Mesothelial cell of epicardium (in vitro differentiated cells): ENCODE data around the gene STAP1. TPM values are rescaled to one million over a fixed set of nuclear protein-coding genes. Genes with fewer than 3 reads are reported as not detected.
"Not testable (repeated sequence)": the region's sequence is repeated elsewhere in the genome, so short reads cannot be mapped to it uniquely, and the experiment has no call there.

Experiments
- DNase-seq, 2 experiments: peaks; one replicate each; pipeline ENCODE4 v3.0.0; 2021; ENCODE audit warnings: low spot score in 2 of 2; ENCODE audit not compliant: unreplicated experiment in 2 of 2
- H3K27ac Mint-ChIP-seq: 2 replicates; pipeline ENCODE4 v1.8.0; 2021; ENCODE audit warnings: mixed read lengths
- H3K27me3 Mint-ChIP-seq: 2 replicates; pipeline ENCODE4 v1.8.0; 2021; ENCODE audit warnings: low read depth, mixed read lengths
- H3K36me3 Mint-ChIP-seq: 2 replicates; pipeline ENCODE4 v1.8.0; 2021; ENCODE audit warnings: mixed read lengths
- H3K4me1 Mint-ChIP-seq: 2 replicates; pipeline ENCODE4 v1.8.0; 2021; ENCODE audit warnings: mixed read lengths
- H3K4me3 Mint-ChIP-seq: 2 replicates; pipeline ENCODE4 v1.8.0; 2021; ENCODE audit warnings: mild to moderate bottlenecking, moderate library complexity, mixed read lengths
- H3K9me3 Mint-ChIP-seq: 2 replicates; pipeline ENCODE4 v1.8.0; 2021; ENCODE audit warnings: mixed read lengths
- total RNA-seq: library from RNA; stranded (reverse); gene quantifications from 3 replicates; pipeline ENCODE4 v1.2.1, GENCODE V29; 2021
- TF ChIP-seq, protein P1 (sequence below): fragments of 200-600 bp; sonication (generic); IDR thresholded peaks from one replicate; pipeline ENCODE4 v1.5.0; 2021; ENCODE audit warnings: antibody characterized with exemption; ENCODE audit not compliant: unreplicated experiment

STAP1 gene
- total RNA-seq, 1 donor from 2014 or later: not detected

DNA sequence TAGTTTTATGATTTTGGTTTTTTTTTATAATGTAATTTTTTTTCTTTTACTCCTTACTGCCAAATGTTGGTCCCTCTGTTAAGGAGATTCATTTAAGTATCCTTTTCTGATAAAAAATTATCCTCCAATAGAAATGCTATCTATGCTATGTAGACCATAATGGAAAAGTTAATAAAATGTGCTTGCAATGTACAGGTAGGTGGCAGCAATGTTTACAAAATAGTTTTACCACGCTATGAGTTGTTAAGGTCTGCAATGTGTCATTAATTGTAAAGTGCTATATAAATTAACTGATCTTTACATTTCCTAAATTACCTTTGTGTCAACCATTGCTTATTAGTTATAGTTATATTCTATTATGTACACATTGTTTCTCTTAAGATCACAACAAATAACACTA, 9.4 kb upstream of the STAP1 start:
- no peaks in the 10 kb centered on the region for H3K36me3 Mint-ChIP-seq

DNA sequence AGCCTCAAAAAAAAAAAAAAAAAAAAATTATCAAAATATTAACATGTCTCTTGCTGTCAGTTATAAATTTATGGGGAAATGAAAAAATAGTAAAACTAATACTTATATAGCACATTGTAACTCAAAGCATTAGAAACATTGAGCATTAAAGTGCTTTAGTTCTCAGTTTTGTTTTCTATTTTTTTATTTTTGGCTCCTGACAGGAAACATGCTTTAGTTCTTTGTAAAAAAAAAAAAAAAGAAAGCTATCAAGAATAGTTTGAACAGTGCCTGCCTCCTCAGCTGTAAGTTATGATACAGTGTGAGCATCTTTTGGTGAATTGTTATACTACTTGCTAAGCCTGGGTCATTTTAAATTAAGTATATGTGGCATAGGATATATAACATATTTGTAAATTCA, 8.1 kb upstream of the STAP1 start:
- TF ChIP-seq, protein P1, sequence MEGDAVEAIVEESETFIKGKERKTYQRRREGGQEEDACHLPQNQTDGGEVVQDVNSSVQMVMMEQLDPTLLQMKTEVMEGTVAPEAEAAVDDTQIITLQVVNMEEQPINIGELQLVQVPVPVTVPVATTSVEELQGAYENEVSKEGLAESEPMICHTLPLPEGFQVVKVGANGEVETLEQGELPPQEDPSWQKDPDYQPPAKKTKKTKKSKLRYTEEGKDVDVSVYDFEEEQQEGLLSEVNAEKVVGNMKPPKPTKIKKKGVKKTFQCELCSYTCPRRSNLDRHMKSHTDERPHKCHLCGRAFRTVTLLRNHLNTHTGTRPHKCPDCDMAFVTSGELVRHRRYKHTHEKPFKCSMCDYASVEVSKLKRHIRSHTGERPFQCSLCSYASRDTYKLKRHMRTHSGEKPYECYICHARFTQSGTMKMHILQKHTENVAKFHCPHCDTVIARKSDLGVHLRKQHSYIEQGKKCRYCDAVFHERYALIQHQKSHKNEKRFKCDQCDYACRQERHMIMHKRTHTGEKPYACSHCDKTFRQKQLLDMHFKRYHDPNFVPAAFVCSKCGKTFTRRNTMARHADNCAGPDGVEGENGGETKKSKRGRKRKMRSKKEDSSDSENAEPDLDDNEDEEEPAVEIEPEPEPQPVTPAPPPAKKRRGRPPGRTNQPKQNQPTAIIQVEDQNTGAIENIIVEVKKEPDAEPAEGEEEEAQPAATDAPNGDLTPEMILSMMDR: no peak
- DNase-seq: no peak
- Mint-ChIP-seq H3K4me3 (no peak overlapping the region), H3K9me3 (no peaks in the 10 kb centered on the region), H3K27me3 (no peaks in the 10 kb centered on the region), H3K27ac (no peak overlapping the region), H3K4me1 (peaks cover 8% of the 10 kb centered on the region), H3K36me3 (no peaks in the 10 kb centered on the region)

More for the DNA sequence above, 9.4 kb upstream of the STAP1 start:
- H3K27me3 Mint-ChIP-seq: no peaks in the 10 kb centered on the region
- no peaks in the 10 kb centered on the region for H3K9me3 Mint-ChIP-seq
- no peak overlapping the region for H3K27ac Mint-ChIP-seq
- TF ChIP-seq, protein P1: no peak
- H3K4me3 Mint-ChIP-seq: no peak overlapping the region
- DNase-seq: no peak
- peaks cover 11% of the 10 kb centered on the region for H3K4me1 Mint-ChIP-seq

DNA sequence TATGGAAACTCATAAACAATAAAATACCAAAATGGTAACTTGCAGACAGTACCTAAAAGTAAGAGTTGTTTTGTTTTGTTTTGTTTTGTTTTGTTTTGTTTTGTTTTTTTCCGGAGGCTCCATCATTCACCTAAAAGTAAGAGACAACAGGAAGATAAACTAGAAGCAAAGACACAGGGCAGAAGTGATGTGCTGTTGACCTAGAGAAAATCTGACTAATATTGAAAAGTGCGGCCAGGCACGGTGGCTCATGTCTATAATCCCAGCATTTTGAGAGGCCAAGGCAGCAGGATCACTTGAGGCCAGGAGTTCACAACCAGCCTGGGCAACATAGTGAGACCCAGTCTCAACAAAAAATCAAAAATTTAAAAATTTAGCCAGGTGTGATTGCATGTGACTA, 7.7 kb upstream of the STAP1 start:
- TF ChIP-seq, protein P1: no peak
- Mint-ChIP-seq H3K4me3 (no peak overlapping the region), H3K36me3 (no peaks in the 10 kb centered on the region), H3K4me1 (peaks cover 8% of the 10 kb centered on the region), H3K9me3 (no peaks in the 10 kb centered on the region), H3K27ac (no peak overlapping the region), H3K27me3 (no peaks in the 10 kb centered on the region)
- no peak for DNase-seq

DNA sequence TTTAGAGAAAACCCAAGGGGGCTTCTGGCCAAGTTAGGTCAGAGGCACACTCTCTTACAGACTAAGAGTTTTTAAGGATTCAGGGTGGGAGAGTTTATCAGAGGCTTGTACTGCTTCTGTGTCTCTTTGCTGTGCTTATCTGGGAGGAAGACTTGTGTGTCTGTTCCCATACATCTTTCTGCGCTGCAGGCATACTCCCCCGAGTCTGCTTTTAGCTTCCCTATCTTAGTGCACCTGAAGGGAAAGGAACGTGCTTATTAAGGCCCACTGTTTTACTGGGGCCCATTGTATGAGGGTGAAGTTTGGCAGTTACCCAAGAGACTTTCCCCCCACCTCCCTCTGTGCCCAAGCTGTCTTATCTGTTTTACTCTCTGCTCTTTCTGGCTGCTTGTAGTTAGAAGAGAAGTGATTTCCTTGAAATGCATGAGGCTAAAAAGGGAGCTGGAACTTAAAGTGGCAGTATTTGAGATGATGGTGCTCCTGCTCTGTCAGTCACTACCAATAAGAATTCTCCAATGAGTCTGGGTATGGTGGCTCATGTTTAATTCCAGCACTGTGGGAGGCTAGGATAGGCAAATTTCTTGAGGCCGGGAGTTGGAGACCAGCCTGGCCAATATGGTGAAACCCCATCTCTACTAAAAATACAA, 6.3 kb upstream of the STAP1 start:
- H3K9me3 Mint-ChIP-seq, H3K36me3 Mint-ChIP-seq, H3K27me3 Mint-ChIP-seq, H3K4me3 Mint-ChIP-seq, DNase-seq, H3K27ac Mint-ChIP-seq: not testable (repeated sequence)
- peaks cover 13% of the 10 kb centered on the region for H3K4me1 Mint-ChIP-seq

DNA sequence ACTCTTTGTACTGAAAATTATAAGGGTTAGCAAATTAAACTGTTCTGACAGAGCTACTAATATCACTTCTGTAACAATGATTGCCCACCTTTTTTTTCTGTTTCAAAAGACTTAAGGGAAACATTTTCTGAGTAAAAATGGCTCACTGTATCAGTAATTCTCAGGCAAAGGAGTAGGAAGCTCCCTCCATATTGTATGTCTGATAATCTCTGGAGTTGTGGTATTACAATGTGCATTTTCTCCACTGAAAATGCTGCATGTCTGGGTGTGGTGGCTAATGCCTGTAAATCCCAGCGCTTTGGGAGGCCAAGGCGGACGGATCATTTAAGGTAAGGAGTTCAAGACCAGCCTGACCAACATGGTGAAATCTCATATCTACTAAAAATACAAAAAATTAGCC, 4.4 kb upstream of the STAP1 start:
- H3K4me3 Mint-ChIP-seq: no peak overlapping the region
- no peak overlapping the region for H3K27ac Mint-ChIP-seq
- H3K36me3 Mint-ChIP-seq: no peaks in the 10 kb centered on the region
- no peaks in the 10 kb centered on the region for H3K27me3 Mint-ChIP-seq
- peaks cover 14% of the 10 kb centered on the region for H3K4me1 Mint-ChIP-seq
- no peaks in the 10 kb centered on the region for H3K9me3 Mint-ChIP-seq
- no peak for DNase-seq
- TF ChIP-seq, protein P1: no peak

DNA sequence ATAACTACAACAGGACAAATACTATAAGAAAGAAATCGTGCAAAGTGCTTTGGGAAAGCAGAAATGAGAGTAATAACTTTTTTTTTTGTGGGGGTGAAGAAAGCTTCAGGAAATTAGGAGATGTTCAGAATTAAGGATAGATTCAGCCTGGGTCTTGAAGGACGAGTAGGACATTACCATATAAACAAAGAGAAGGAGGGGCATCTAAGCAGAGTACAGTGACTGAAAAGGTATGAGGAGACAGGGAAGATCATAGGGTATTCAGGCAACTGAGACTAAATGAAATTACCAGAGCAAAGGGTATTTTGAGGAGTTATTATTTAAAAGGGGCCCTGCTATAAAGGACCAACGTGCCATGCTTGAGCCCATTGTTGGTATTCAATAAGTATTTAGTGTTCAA, 3.1 kb upstream of the STAP1 start:
- DNase-seq: no peak
- peaks cover 14% of the 10 kb centered on the region for H3K4me1 Mint-ChIP-seq
- H3K27ac Mint-ChIP-seq: no peak overlapping the region
- H3K36me3 Mint-ChIP-seq: no peaks in the 10 kb centered on the region
- H3K9me3 Mint-ChIP-seq: no peaks in the 10 kb centered on the region
- TF ChIP-seq, protein P1: no peak
- no peak overlapping the region for H3K4me3 Mint-ChIP-seq
- H3K27me3 Mint-ChIP-seq: no peaks in the 10 kb centered on the region
